H1 (cell line): ENCODE results near the gene ARMC9. TPM values are rescaled to one million over a fixed set of nuclear protein-coding genes. Genes with fewer than 3 reads are reported as not detected.

ENCODE experiments used
- CBX8 ChIP-seq: fragments of 300-800, 300-1000 bp; sonication (generic); IDR thresholded peaks from 2 replicates; pipeline ENCODE4 v1.7.1; 2016; ENCODE audit warnings: low read depth, low read length, borderline replicate concordance
- CHD2 ChIP-seq: IDR thresholded peaks from 2 replicates; pipeline ENCODE4 v1.6.1; 2012; ENCODE audit warnings: low read length, improper control_type of control experiment
- CTBP2 ChIP-seq: IDR thresholded peaks from 2 replicates; pipeline ENCODE4 v1.7.0; 2011; ENCODE audit warnings: borderline replicate concordance, mild to moderate bottlenecking, moderate library complexity, mixed read lengths, low read length; ENCODE audit not compliant: insufficient read depth, insufficient read length
- GTF2F1 ChIP-seq: IDR thresholded peaks from 2 replicates; pipeline ENCODE4 v1.6.1; 2012; ENCODE audit warnings: low read depth, low read length, improper control_type of control experiment, borderline replicate concordance
- KDM5A ChIP-seq: fragments of 200-600 bp; IDR thresholded peaks from 2 replicates; pipeline ENCODE4 v1.7.1; 2012; ENCODE audit warnings: mild to moderate bottlenecking, low read length, inconsistent platforms, mixed read lengths
- POLR2A ChIP-seq, 2 experiments: IDR thresholded peaks; 1 replicate in 1 of 2; 2 replicates in 1 of 2; pipeline ENCODE4 v1.6.1; 2011; ENCODE audit warnings: low read depth in 2 of 2, low read length in 2 of 2, mild to moderate bottlenecking in 2 of 2; ENCODE audit errors: control extremely low read depth in 1 of 2
- RXRA ChIP-seq: IDR thresholded peaks from 2 replicates; pipeline ENCODE4 v1.6.1; 2011; ENCODE audit warnings: low read depth, mild to moderate bottlenecking, low read length, moderate library complexity; ENCODE audit not compliant: insufficient read depth
- TAF7 ChIP-seq: optimal IDR thresholded peaks from 2 replicates; pipeline ENCODE3; 2011; ENCODE audit warnings: low read depth, mild to moderate bottlenecking, inconsistent platforms, low read length, moderate library complexity, borderline replicate concordance
- polyA plus RNA-seq, 7 experiments: library from polyadenylated mRNA; depleted of rRNA in 3 of 7; stranded (reverse) in 5 of 7; unstranded in 2 of 7; fragments of >200 nt in 5 of 7; fragments of 200-250 nt in 2 of 7; gene quantifications; 1 replicate in 5 of 7; 2 replicates in 1 of 7; 4 replicates in 1 of 7; pipeline versions ENCODE4 v1.2.1 to v1.2.3, GENCODE V29; 2011 to 2013; ENCODE audit warnings: missing spikeins in 2 of 7, mixed read lengths in 2 of 7
- total RNA-seq: library from RNA; stranded (reverse); fragmentation: NEBNext Ultra II Directional; extraction: Animal tissue kit (Norgen Biotek cat#: 25700); gene quantifications from 2 replicates; pipeline ENCODE4 v1.2.1, GENCODE V29; 2021

Gene ARMC9
- total and polyA plus RNA-seq, 2 of the 8 experiments (the other 6 are each of a cell fraction or from before 2014, with no cell fraction given), result 23.2 to 36.1 TPM

GRCh38 chr2:231411237-231411636 is 212.8 kb downstream of the ARMC9 start (continued):
- TF ChIP-seq CBX8, result no peak
- no peak for TF ChIP-seq CHD2
- TF ChIP-seq POLR2A (IDR thresholded peaks at IDR 0.05; ENCODE audit: control extremely low read depth in 1 of 2, low read depth in 2 of 2, low read length in 2 of 2), result no peak
- no peak for TF ChIP-seq CTBP2
- TF ChIP-seq TAF7, result no peak
- TF ChIP-seq RXRA, result no peak
- no peak for TF ChIP-seq KDM5A
- TF ChIP-seq GTF2F1, result no peak
